Fibroblast of lung (primary cell): ENCODE measurements around the gene TMEM82. TPM values are rescaled to one million over a fixed set of nuclear protein-coding genes. Genes with fewer than 3 reads are reported as not detected.

ENCODE experiments used
- DNase-seq, 2 donors: peaks; one replicate each; pipeline versions ENCODE4 v3.0.0 to v3.0.0-alpha.2; 2010; ENCODE audit warnings: low read depth in 2 of 2
- H2AFZ ChIP-seq: 2 replicates; pipeline ENCODE4 v1.5.1; 2012; ENCODE audit warnings: low read length, control low read depth, inconsistent platforms
- H3K27ac ChIP-seq: 2 replicates; pipeline ENCODE4 v1.5.1; 2011; ENCODE audit warnings: low read length, control low read depth; ENCODE audit not compliant: insufficient read depth
- H3K27me3 ChIP-seq: 2 replicates; pipeline ENCODE4 v1.5.1; 2011; ENCODE audit warnings: mild to moderate bottlenecking, low read length; ENCODE audit not compliant: control insufficient read depth, insufficient read depth
- H3K36me3 ChIP-seq: 2 replicates; pipeline ENCODE4 v1.5.1; 2011; ENCODE audit warnings: low read length; ENCODE audit not compliant: control insufficient read depth, insufficient read depth
- H3K4me1 ChIP-seq: 2 replicates; pipeline ENCODE4 v1.5.1; 2011; ENCODE audit warnings: low read length; ENCODE audit not compliant: control insufficient read depth, insufficient read depth; ENCODE audit errors: extremely low read depth
- H3K4me2 ChIP-seq: 2 replicates; pipeline ENCODE4 v1.5.1; 2011; ENCODE audit warnings: low read length, control low read depth; ENCODE audit not compliant: insufficient read depth; ENCODE audit errors: extremely low read depth
- H3K4me3 ChIP-seq, 4 experiments: fragments of 200-600 bp in 1 of 4; sonication (generic) in 1 of 4; replicated peaks in 1 of 4; 2 replicates each; pipeline ENCODE4 v1.5.1; 2011 to 2016; ENCODE audit warnings: low read length in 4 of 4, low read depth in 3 of 4, mild to moderate bottlenecking in 3 of 4, control low read depth in 2 of 4, inconsistent platforms in 1 of 4, mixed read lengths in 1 of 4; ENCODE audit not compliant: insufficient read depth in 1 of 4; ENCODE audit errors: control extremely low read depth in 1 of 4
- H3K79me2 ChIP-seq: 2 replicates; pipeline ENCODE4 v1.5.1; 2012; ENCODE audit warnings: mild to moderate bottlenecking, low read length, inconsistent platforms; ENCODE audit not compliant: control insufficient read depth, insufficient read depth
- H3K9ac ChIP-seq: 2 replicates; pipeline ENCODE4 v1.5.1; 2011; ENCODE audit warnings: mild to moderate bottlenecking, low read length, control low read depth; ENCODE audit not compliant: insufficient read depth
- H3K9me3 ChIP-seq: 2 replicates; pipeline ENCODE4 v1.5.1; 2012; ENCODE audit warnings: low read depth, low read length; ENCODE audit not compliant: control insufficient read depth, insufficient read depth
- H4K20me1 ChIP-seq: 2 replicates; pipeline ENCODE4 v1.5.1; 2011; ENCODE audit warnings: low read length; ENCODE audit not compliant: control insufficient read depth, insufficient read depth; ENCODE audit errors: extremely low read depth
- EZH2 ChIP-seq: IDR thresholded peaks from 2 replicates; pipeline ENCODE4 v1.5.1; 2012; ENCODE audit warnings: low read length, control low read depth, mild to moderate bottlenecking; ENCODE audit errors: missing control alignments
- polyA plus RNA-seq, 2 donors: library from polyadenylated mRNA; depleted of rRNA in 1 of 2; stranded (reverse) in 1 of 2; unstranded in 1 of 2; fragments of >200 nt; gene quantifications; 2 replicates each; pipeline ENCODE4 v1.2.1, GENCODE V29; 2011 to 2012; ENCODE audit warnings: missing spikeins in 1 of 2
- total RNA-seq: library from RNA; depleted of rRNA; stranded (reverse); fragments of >200 nt; gene quantifications from 2 replicates; pipeline ENCODE4 v1.2.1, GENCODE V29; 2014
- TF ChIP-seq, protein P1 (sequence below), 2 donors: IDR thresholded peaks in 1 of 2; conservative IDR thresholded peaks in 1 of 2; 1 replicate in 1 of 2; 2 replicates in 1 of 2; pipeline ENCODE4 v1.5.1; 2011 to 2012; ENCODE audit warnings: low read length in 2 of 2, control low read depth in 1 of 2, inconsistent platforms in 1 of 2, low read depth in 1 of 2, mild to moderate bottlenecking in 1 of 2

TMEM82 gene
- total and polyA plus RNA-seq, 2 donors (not counting 1 experiment from before 2014, with no cell fraction given): not detected

DNA sequence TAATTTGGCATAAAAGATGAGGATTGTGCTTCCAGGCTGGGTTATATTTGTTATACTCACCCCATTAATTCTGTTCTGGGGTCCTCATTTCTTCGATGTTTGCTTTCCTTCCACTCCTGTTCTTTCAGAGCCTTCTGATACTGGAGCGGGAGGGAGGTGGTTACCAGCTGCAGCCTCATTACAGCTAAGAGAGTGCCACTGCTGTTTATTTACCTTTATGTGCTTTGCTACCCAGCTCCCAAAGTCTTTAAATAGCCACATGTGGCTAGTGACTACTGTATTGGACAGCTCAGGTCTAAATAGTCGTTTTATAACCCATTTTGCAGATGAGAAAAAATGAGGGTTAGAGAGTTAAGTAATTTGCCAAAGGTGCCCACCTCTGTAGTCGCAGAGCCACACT lies 33.1 kb upstream of the TMEM82 start:
- Histone ChIP-seq H3K79me2 (peaks cover 41% of the 10 kb centered on the region), H3K4me3 (no peak overlapping the region), H3K4me2 (no peak overlapping the region), H3K27ac (no peak overlapping the region), H2AFZ (no peak overlapping the region), H3K9ac (no peak overlapping the region), H3K27me3 (no peaks in the 10 kb centered on the region), H3K36me3 (peaks cover 2% of the 10 kb centered on the region), H3K4me1 (peaks cover 4% of the 10 kb centered on the region), H4K20me1 (no peaks in the 10 kb centered on the region), H3K9me3 (no peaks in the 10 kb centered on the region)
- no peak for DNase-seq
- no peak for TF ChIP-seq EZH2
- TF ChIP-seq, protein P1, sequence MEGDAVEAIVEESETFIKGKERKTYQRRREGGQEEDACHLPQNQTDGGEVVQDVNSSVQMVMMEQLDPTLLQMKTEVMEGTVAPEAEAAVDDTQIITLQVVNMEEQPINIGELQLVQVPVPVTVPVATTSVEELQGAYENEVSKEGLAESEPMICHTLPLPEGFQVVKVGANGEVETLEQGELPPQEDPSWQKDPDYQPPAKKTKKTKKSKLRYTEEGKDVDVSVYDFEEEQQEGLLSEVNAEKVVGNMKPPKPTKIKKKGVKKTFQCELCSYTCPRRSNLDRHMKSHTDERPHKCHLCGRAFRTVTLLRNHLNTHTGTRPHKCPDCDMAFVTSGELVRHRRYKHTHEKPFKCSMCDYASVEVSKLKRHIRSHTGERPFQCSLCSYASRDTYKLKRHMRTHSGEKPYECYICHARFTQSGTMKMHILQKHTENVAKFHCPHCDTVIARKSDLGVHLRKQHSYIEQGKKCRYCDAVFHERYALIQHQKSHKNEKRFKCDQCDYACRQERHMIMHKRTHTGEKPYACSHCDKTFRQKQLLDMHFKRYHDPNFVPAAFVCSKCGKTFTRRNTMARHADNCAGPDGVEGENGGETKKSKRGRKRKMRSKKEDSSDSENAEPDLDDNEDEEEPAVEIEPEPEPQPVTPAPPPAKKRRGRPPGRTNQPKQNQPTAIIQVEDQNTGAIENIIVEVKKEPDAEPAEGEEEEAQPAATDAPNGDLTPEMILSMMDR (conservative IDR thresholded peaks at IDR 0.05 in 1 of 2, IDR thresholded peaks at IDR 0.05 in 1 of 2; ENCODE audit: low read depth in 1 of 2, low read length in 2 of 2): no peak

DNA sequence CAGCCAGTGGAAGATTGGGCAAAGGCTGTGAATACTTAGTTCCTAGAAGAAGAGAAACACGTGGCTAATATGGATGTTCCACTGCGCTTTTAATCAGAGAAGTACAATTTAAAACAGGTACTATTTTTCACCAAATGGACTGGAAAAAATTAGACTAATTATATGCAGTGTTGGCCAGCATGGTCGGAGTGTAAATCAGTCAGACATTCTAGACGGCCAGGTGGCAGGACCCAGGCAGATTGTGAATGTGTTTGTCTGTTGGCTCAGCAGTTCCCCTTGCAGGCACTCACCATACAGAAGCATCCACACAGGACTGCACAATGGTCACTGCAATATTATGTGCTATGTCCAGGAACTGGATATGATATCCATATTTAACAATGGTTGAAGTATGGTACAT lies 30.1 kb upstream of the TMEM82 start:
- peaks cover 6% of the 10 kb centered on the region for H3K36me3 ChIP-seq
- H3K4me3 ChIP-seq: no peak overlapping the region
- no peak overlapping the region for H3K27ac ChIP-seq
- H3K27me3 ChIP-seq: no peaks in the 10 kb centered on the region
- H3K79me2 ChIP-seq: peaks cover 21% of the 10 kb centered on the region
- no peak overlapping the region for H2AFZ ChIP-seq
- DNase-seq: no peak
- peaks cover 6% of the 10 kb centered on the region for H3K4me1 ChIP-seq
- no peak overlapping the region for H3K4me2 ChIP-seq
- no peaks in the 10 kb centered on the region for H3K9me3 ChIP-seq
- H4K20me1 ChIP-seq: no peaks in the 10 kb centered on the region
- H3K9ac ChIP-seq: no peak overlapping the region
- TF ChIP-seq EZH2: no peak
- TF ChIP-seq, protein P1 (conservative IDR thresholded peaks at IDR 0.05 in 1 of 2, IDR thresholded peaks at IDR 0.05 in 1 of 2; ENCODE audit: low read depth in 1 of 2, low read length in 2 of 2): no peak

DNA sequence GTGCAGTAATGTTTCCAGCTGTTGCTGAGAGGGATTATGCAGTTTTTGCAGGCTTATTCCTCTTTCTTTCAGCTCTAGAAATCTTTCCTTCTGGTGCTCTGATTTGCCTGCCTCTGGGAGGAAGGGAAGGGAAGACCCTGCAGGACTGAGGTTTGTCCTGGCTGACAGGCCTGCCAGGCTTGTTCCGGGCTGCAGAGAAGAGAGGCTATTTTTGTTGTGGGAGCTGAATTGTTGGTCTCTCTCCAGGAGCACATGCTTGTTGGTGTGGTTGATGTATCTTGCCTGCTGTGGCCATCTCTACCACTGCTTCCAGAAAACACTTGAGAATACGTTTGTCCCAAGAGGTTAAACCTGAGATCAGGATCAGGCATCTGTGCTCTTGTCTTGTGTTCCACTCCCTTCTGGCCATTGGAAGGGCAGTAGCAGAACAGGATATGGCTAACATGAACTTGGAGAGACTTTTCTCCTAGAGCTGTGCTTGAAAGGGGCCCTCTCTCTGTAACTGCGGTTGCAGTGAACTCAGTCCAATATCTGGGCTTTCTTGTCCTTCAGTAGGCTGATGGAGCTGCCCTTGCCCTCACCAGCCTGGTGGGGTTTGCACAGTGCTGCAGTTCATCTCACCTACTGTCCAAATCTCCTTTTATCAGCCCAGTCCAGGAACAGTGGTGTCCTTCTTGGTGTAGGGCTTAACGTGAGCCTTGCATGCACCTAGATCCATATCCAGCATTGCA lies 27.7 kb upstream of the TMEM82 start:
- H3K9me3 ChIP-seq: no peaks in the 10 kb centered on the region
- peaks cover 9% of the 10 kb centered on the region for H3K79me2 ChIP-seq

More for the DNA sequence above, 27.7 kb upstream of the TMEM82 start:
- TF ChIP-seq, protein P1 (conservative IDR thresholded peaks at IDR 0.05 in 1 of 2, IDR thresholded peaks at IDR 0.05 in 1 of 2; ENCODE audit: low read depth in 1 of 2, low read length in 2 of 2): no peak
- TF ChIP-seq EZH2: no peak
- Histone ChIP-seq H3K27me3 (no peaks in the 10 kb centered on the region), H3K9ac (peak overlapping the region; percentile 14), H3K4me3 (no peak overlapping the region), H4K20me1 (no peaks in the 10 kb centered on the region), H3K36me3 (peaks cover 19% of the 10 kb centered on the region), H2AFZ (no peak overlapping the region), H3K27ac (peak overlapping the region; percentile 46), H3K4me1 (peaks cover 6% of the 10 kb centered on the region), H3K4me2 (no peak overlapping the region)
- DNase-seq: peak; percentile 66 to 96
